ENCODE measurements around the gene HOXA11.
A peak's percentile ranks its signal among the peaks of the same experiment; 100 is the strongest.

The HOXA11 gene

DNA sequence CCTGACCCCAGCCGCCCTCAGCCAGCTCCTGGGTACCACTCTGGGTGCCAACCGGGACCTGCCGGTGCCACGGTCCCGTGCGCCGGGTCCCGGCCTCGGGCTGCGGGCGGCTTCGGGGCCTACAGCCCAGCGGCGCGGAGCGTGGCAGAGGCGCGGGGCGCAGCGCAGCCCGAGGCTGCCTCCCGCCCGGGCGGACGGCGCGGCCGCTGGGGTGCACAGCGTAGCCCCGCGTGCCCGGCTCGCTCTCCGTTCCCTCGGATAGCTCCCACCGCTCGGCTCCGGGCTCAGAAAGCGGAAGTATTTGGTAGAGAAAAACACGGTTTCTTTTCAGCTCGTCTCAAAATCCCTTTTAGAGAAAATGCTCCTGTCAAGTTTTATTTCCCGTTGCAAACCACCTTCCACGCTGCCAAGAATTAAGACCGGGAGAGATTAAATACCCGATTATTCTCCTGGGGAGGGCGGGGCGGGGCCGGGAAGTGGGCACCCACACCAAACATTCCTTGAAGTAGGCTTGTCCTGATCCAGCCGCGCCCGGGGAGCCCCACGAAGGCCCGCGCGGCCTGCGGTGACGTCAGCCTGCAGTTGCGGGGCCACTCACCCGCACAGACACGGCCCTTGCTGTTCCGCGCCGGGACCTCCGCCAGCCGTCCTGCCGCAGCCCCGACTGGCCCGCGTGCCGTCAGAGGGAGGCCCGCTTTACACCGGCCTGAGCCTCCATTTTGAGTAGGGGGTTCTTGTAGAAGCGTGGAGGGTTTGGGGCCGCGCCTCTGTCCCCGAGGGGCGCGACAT is 7.7 kb upstream of the HOXA11 start:
- DNase-seq, result no peak

- DNase-seq, result no peak
Observed at GRCh38 chr7:27191833-27192545, 7.0 kb upstream of the HOXA11 start.

GRCh38 chr7:27191161-27191731 is 6.2 kb upstream of the HOXA11 start:
- no peak for DNase-seq

GRCh38 chr7:27189997-27190748 is 5.1 kb upstream of the HOXA11 start:
- DNase-seq, result no peak

DNA sequence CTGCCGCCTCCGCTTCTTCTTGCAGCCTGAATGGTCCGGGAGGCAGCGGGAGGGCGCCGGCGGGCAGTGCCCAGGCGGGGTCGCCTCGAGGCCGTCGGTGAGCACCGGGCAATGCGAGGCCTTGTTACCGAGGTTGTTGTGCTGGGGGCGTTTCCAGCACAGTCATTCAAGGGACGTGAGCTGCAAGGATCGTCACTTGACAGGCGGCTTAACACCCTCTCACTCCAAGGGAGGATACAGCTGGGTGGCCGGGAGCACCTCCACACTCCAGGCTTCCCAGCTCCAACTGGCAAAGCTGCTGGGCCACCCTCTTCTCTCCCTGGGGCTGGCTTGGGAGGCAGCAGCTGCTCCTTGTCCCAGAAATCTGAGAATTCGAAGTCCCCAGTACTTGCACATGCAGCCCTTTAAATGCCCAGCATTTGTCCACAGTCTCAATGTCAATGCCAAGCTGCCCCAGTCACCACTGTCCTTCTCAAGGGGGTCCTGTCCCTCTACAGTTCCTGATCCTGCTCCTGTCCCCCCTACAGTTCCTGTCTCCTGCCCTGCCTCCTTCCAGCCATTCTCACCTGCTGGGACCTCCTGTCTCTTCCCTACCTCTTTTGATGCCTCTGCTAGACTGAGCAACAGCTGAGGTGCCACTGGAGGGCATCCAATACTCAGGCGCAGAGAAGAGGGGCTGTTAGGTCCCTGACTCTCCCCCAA is 4.4 kb upstream of the HOXA11 start:
- DNase-seq, result no peak

- DNase-seq, result no peak
Observed at GRCh38 chr7:27188386-27189294, 3.6 kb upstream of the HOXA11 start.

GRCh38 chr7:27187475-27188385 is 2.7 kb upstream of the HOXA11 start:
- DNase-seq, result no peak

DNA sequence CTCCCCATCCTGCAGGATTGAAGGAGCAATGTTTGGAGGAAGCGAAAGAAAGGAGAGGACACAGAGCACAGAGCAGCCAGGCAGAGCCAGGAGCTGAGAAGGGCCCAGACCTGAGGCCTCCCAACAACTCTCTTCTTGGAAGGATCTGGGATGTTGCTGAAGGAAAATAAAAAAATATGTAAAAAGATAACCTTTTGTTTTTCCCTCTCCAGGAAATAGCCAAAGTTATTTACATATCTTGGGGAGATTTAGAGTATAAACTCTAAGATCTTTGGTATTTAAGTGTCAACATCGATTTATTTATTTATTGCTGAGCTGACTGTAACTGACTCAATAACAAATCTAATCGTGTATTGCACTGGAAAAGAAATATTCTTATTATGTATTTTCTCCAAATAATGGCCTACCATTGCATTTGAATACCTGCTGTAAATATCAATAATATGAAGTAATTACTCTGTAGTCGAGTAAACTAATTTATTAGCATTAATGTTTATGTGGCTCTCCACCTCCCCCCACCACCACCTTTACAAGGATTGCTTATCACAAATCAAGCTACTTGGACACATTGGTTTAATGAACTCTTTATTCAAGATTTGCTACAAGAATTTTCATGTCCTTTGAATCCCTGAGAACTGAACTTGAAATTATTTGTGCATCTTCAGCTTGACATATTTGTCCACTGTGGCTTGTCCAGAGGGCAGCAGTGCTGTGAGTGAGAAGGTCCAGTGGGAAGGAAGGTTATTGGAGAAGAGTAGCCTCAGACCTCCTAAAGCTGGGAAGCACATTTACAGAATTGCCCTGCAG is 1.8 kb upstream of the HOXA11 start:
- DNase-seq, result no peak

- no peak for DNase-seq
Observed at GRCh38 chr7:27185854-27186667, 1.0 kb upstream of the HOXA11 start.

GRCh38 chr7:27184337-27185012 is 557 bp downstream of the HOXA11 start:
- DNase-seq, result no peak

- no peak for DNase-seq
Observed at GRCh38 chr7:27183682-27184336, 1.2 kb downstream of the HOXA11 start.

DNA sequence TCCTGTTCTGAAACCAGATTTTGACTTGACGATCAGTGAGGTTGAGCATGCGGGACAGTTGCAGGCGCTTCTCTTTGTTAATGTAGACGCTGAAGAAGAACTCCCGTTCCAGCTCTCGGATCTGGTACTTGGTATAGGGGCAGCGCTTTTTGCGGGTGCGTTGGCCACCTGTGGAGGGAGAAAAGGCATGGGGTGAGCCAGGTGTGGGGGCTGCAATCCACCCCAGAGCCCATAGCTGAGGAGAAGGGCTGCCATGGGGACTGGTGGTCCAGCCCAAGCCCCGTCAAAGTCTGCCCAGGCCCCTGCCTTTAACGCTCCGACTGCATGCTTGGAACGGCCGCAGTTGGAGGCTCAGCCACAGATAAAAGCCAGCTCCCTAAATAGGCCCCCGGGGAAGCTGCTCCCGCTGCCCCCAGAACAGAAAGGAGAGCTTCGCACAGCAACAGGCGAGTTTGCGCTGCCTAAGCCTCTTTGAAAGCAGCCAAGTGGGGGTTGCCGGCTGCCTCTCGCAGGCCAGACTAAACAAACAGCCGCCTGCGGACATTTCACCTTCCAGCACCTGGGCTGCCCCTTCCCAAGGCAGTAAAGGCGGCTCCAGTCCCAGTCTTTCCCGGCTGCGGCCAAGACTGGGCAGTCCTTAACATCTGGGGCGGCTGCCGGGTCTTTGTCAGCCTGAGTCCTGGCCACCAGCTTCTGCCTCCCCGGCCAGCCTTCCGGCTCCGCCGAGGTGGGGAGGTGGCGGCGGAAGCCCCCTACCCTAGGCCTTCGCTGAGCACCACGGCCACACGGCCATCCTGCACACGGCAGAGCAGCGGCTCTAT is 2.0 kb downstream of the HOXA11 start:
- peak; percentile 16 for DNase-seq

DNA sequence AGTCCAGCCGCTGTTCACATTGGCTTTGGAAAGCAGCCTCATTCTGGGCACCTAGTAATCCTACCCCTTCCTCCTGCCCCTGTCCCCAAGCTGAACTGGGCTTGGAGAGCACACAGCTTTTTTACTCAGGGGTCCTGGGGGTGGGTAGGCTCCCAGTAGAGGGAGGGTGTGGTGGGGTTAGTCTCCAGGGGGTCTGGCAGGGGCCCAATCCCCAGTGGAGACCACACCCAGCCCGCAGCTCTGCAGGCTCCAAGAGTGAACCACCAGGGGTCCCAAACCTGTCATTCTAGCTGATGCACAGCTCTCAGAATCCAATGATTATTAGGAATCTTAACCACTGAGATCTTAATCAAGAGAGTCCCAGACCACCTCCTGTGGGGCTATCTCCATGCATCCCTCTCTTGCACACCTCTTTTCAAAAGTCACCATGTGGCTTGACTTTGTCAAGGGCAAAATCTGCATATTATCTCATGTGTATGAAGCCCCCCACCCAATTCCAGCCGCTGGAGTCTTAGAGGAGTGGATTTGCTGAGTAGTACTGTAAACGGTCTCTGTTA is 2.7 kb downstream of the HOXA11 start:
- no peak for DNase-seq

GRCh38 chr7:27181795-27182275 is 3.2 kb downstream of the HOXA11 start:
- DNase-seq, result no peak

DNA sequence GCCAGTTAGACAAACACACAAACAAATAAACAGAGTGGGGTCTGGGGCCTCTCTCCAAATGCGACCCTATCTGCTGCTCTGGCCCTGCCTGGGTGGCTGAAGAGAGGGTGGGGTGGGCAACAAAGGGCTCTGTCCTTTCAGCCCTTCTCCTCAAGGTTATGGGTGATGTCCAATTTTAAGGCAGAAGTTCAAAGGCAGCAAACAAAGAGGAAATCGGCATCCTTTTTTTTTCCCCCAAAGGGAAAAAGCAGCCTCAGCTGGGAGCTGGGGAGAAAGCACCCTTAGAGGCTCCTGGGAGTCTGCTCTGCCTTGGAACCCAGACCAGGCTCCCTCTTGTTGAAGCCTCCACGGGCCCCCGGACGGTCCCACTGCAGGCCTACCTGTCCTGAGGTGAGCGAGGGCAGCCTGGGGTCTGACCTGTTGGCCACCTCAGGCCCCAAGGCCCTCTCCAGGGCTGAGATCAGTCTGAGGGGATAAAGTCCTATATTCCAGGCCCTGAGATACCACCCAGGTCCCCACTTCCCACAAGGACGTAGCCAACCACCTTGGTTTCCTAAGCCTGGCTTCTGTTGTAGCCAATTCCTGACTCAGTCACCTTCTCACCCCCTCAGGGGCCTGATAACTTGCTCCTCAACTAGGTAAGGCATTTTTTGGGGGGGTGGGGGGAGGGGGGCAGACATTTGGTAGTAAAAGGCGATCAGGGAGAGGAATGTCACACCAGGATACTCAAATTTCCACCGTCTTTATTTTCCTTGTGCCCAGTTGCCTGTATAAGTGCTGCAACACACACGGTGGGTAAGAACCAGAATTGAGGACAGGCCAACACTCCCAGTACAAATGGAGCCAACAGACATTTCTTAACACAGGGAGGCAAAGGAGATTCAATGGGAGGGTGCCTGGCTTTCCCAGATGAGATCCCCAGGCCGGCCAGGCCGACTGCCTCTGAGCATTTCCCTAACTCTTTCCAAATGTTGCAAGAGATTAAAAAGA is 4.3 kb downstream of the HOXA11 start:
- DNase-seq, result no peak

Measured in DMS79 treated with DMSO at 0.1 percent for 48 hours (cell line).